Neural cell (in vitro differentiated cells): Measurements from ENCODE around the gene GSTT2B.

Experiments used
- CTCF ChIP-seq: fragments of 450-650 bp; IDR thresholded peaks from 2 replicates; pipeline ENCODE4 v1.5.1; 2014; ENCODE audit warnings: antibody characterized with exemption, mild to moderate bottlenecking, moderate library complexity; ENCODE audit not compliant: poor library complexity, severe bottlenecking
- EP300 ChIP-seq: fragments of 450-650 bp; conservative IDR thresholded peaks from 2 replicates; pipeline ENCODE4 v1.6.1; 2014; ENCODE audit warnings: antibody characterized with exemption, mild to moderate bottlenecking, moderate library complexity; ENCODE audit not compliant: poor library complexity, severe bottlenecking
- EZH2 ChIP-seq: fragments of 200-600, 300-800 bp; shearing (Covaris generic), sonication (generic); IDR thresholded peaks from 2 replicates; pipeline ENCODE4 v1.6.1; 2014; ENCODE audit warnings: antibody characterized with exemption, low read length, borderline replicate concordance, mild to moderate bottlenecking; ENCODE audit not compliant: insufficient read depth, poor library complexity, severe bottlenecking
- POLR2AphosphoS5 ChIP-seq: IDR thresholded peaks from 2 replicates; pipeline ENCODE4 v1.6.1; 2012
- RAD21 ChIP-seq: fragments of 450-650 bp; conservative IDR thresholded peaks from 2 replicates; pipeline ENCODE4 v1.6.1; 2014; ENCODE audit warnings: antibody characterized with exemption, mild to moderate bottlenecking, moderate library complexity
- REST ChIP-seq: IDR thresholded peaks from 2 replicates; pipeline ENCODE4 v1.6.1; 2012; ENCODE audit warnings: borderline replicate concordance
- SMC3 ChIP-seq: fragments of 450-650 bp; conservative IDR thresholded peaks from 2 replicates; pipeline ENCODE4 v1.6.1; 2014; ENCODE audit warnings: antibody characterized with exemption, mild to moderate bottlenecking, moderate library complexity; ENCODE audit not compliant: poor library complexity
- TAF1 ChIP-seq: IDR thresholded peaks from 2 replicates; pipeline ENCODE4 v1.6.1; 2012; ENCODE audit warnings: low read depth

GRCh38 chr22:24010018-24010391, 49.0 kb upstream of the GSTT2B start:
- TF ChIP-seq CTCF (no peak), POLR2AphosphoS5 (no peak), RAD21 (no peak), EZH2 (no peak), REST (no peak), SMC3 (no peak), EP300 (no peak), TAF1 (no peak)
